ENCODE data around the gene EFHC1. TPM values are rescaled to one million over a fixed set of nuclear protein-coding genes. Genes with fewer than 3 reads are reported as not detected.
A peak's percentile ranks its signal among the peaks of the same experiment; 100 is the strongest.

Gene EFHC1
- polyA plus RNA-seq, 1 donor (not counting 4 experiments of a cell fraction or from before 2014, with no cell fraction given), result 20.5 TPM

- FAIRE-seq (no peak), DNase-seq (ENCODE audit: low read depth, low spot score) (no peak)
- Histone ChIP-seq H3K36me3 (ENCODE audit: control insufficient read depth in 2 of 2, extremely low read depth in 1 of 2, insufficient read depth in 2 of 2, low read length in 2 of 2) (peaks cover 3 to 24% of the 10 kb centered on the region in 2 experiments), H3K4me2 (ENCODE audit: control insufficient read depth, extremely low read depth, insufficient read depth, low read depth, low read length) (no peak overlapping the region), H3K4me3 (ENCODE audit: control insufficient read depth in 2 of 3, extremely low read depth in 1 of 3, insufficient read depth in 2 of 3, low read depth in 1 of 3, low read length in 3 of 3) (no peak overlapping the region), H3K4me1 (ENCODE audit: control insufficient read depth, extremely low read depth, insufficient read depth, low read length) (peaks cover 61% of the 10 kb centered on the region), H2AFZ (ENCODE audit: control insufficient read depth, low read length) (no peak overlapping the region), H3K9me1 (ENCODE audit: control insufficient read depth, extremely low read depth, insufficient read depth, low read length) (no peaks in the 10 kb centered on the region), H4K20me1 (ENCODE audit: control insufficient read depth, extremely low read depth, insufficient read depth, low read length) (no peaks in the 10 kb centered on the region), H3K27me3 (ENCODE audit: control insufficient read depth, extremely low read depth, insufficient read depth, low read length) (no peaks in the 10 kb centered on the region), H3K79me2 (ENCODE audit: control insufficient read depth, insufficient read depth, low read length) (peaks cover 3% of the 10 kb centered on the region), H3K9ac (ENCODE audit: control insufficient read depth, extremely low read depth, insufficient read depth, low read length) (peak overlapping the region; percentile 6), H3K27ac (ENCODE audit: control insufficient read depth, insufficient read depth, low read length) (peak overlapping the region; percentile 15), H3K9me3 (ENCODE audit: control insufficient read depth, low read depth, low read length) (no peaks in the 10 kb centered on the region)
- dilution Hi-C loops (cut with MboI; ENCODE audit: extremely low pct_ligation_motif_present, low sequenced_read_pairs), result no loop called here
- TF ChIP-seq CTCF (optimal IDR thresholded peaks at IDR 0.05 in 1 of 3, IDR thresholded peaks at IDR 0.05 in 1 of 3, conservative IDR thresholded peaks at IDR 0.05 in 1 of 3; ENCODE audit: extremely low read depth in 1 of 3, insufficient read depth in 2 of 3, low read length in 3 of 3) (no peak), EZH2 (IDR thresholded peaks at IDR 0.05; ENCODE audit: low read length) (no peak)
Measured at GRCh38 chr6:52512199-52512598, 92.1 kb downstream of the EFHC1 start.

GRCh38 chr6:52513464-52513863, 93.3 kb downstream of the EFHC1 start:
- no peaks in the 10 kb centered on the region for H3K9me1 ChIP-seq (ENCODE audit: control insufficient read depth, extremely low read depth, insufficient read depth, low read length)
- H3K27me3 ChIP-seq (ENCODE audit: control insufficient read depth, extremely low read depth, insufficient read depth, low read length), result no peaks in the 10 kb centered on the region
- peaks cover 3 to 22% of the 10 kb centered on the region in 2 experiments for H3K36me3 ChIP-seq (ENCODE audit: control insufficient read depth in 2 of 2, extremely low read depth in 1 of 2, insufficient read depth in 2 of 2, low read length in 2 of 2)
- no peaks in the 10 kb centered on the region for H4K20me1 ChIP-seq (ENCODE audit: control insufficient read depth, extremely low read depth, insufficient read depth, low read length)
- FAIRE-seq (no peak), DNase-seq (ENCODE audit: low read depth, low spot score) (no peak)
- no peak overlapping the region for H3K9ac ChIP-seq (ENCODE audit: control insufficient read depth, extremely low read depth, insufficient read depth, low read length)
- peaks cover 3% of the 10 kb centered on the region for H3K79me2 ChIP-seq (ENCODE audit: control insufficient read depth, insufficient read depth, low read length)
- H3K27ac ChIP-seq (ENCODE audit: control insufficient read depth, insufficient read depth, low read length), result no peak overlapping the region
- H3K4me2 ChIP-seq (ENCODE audit: control insufficient read depth, extremely low read depth, insufficient read depth, low read depth, low read length), result no peak overlapping the region
- TF ChIP-seq EZH2 (IDR thresholded peaks at IDR 0.05; ENCODE audit: low read length), result no peak
- no peak for TF ChIP-seq CTCF (optimal IDR thresholded peaks at IDR 0.05 in 1 of 3, IDR thresholded peaks at IDR 0.05 in 1 of 3, conservative IDR thresholded peaks at IDR 0.05 in 1 of 3; ENCODE audit: extremely low read depth in 1 of 3, insufficient read depth in 2 of 3, low read length in 3 of 3)
- no peak overlapping the region for H2AFZ ChIP-seq (ENCODE audit: control insufficient read depth, low read length)
- no peak overlapping the region for H3K4me3 ChIP-seq (ENCODE audit: control insufficient read depth in 2 of 3, extremely low read depth in 1 of 3, insufficient read depth in 2 of 3, low read depth in 1 of 3, low read length in 3 of 3)
- H3K4me1 ChIP-seq (ENCODE audit: control insufficient read depth, extremely low read depth, insufficient read depth, low read length), result peaks cover 69% of the 10 kb centered on the region
- no peaks in the 10 kb centered on the region for H3K9me3 ChIP-seq (ENCODE audit: control insufficient read depth, low read depth, low read length)
- dilution Hi-C loops (cut with MboI; ENCODE audit: extremely low pct_ligation_motif_present, low sequenced_read_pairs), result no loop called here

Data from keratinocyte (primary cell).